ENCODE results near the gene SPINK4. TPM values are rescaled to one million over a fixed set of nuclear protein-coding genes. Genes with fewer than 3 reads are reported as not detected.

SPINK4 gene
- total RNA-seq, 1 donor from 2014 or later = not detected

DNA sequence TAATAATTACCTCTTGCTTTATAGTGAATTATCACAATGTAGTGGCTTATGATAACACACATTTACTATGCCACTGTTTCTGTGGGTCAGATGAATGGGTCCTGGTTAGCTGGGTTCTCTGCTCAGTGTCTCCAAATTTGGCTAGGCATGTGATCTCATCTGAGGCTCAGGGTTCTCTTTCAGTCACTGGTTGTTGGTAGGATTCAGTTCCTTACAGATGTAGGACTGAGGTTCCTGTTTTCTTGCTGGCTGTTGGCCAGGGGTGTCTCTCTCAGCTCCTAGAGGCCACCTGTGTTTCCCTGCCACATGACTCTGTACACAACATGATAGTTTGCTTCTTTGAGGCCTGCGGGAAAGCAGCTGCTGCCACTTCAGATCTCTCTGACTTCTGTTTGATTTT lies 57.5 kb downstream of the SPINK4 start:
- Mint-ChIP-seq H3K27ac (ENCODE audit: unreplicated experiment) (peak overlapping the region; percentile 1), H3K4me3 (ENCODE audit: unreplicated experiment) (no peak overlapping the region), H3K4me1 (ENCODE audit: unreplicated experiment) (peaks cover 28% of the 10 kb centered on the region), H3K36me3 (ENCODE audit: unreplicated experiment) (peaks cover 51% of the 10 kb centered on the region), H3K27me3 (ENCODE audit: unreplicated experiment) (no peaks in the 10 kb centered on the region), H3K9me3 (ENCODE audit: unreplicated experiment) (no peaks in the 10 kb centered on the region)
- TF ChIP-seq, protein P1, sequence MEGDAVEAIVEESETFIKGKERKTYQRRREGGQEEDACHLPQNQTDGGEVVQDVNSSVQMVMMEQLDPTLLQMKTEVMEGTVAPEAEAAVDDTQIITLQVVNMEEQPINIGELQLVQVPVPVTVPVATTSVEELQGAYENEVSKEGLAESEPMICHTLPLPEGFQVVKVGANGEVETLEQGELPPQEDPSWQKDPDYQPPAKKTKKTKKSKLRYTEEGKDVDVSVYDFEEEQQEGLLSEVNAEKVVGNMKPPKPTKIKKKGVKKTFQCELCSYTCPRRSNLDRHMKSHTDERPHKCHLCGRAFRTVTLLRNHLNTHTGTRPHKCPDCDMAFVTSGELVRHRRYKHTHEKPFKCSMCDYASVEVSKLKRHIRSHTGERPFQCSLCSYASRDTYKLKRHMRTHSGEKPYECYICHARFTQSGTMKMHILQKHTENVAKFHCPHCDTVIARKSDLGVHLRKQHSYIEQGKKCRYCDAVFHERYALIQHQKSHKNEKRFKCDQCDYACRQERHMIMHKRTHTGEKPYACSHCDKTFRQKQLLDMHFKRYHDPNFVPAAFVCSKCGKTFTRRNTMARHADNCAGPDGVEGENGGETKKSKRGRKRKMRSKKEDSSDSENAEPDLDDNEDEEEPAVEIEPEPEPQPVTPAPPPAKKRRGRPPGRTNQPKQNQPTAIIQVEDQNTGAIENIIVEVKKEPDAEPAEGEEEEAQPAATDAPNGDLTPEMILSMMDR (IDR thresholded peaks at IDR 0.05) = no peak
- DNase-seq (ENCODE audit: extremely low spot score, unreplicated experiment) = peak; percentile 25

Other genes starting within 250 kb of the SPINK4 start
- 29.8 and 31.8 TPM in 2 replicates for gene APTX, start 238.5 kb upstream of the SPINK4 start, total RNA-seq
- gene DNAJA1, start 214.9 kb upstream of the SPINK4 start, total RNA-seq = 132 and 139 TPM in 2 replicates
- gene SMU1, start 163.5 kb upstream of the SPINK4 start, total RNA-seq = 22.4 and 23.0 TPM in 2 replicates
- gene B4GALT1, start 72.8 kb upstream of the SPINK4 start, total RNA-seq = 39.1 and 40.9 TPM in 2 replicates
- gene BAG1, start 24.5 kb downstream of the SPINK4 start, total RNA-seq = 64.5 and 73.9 TPM in 2 replicates
- 63.7 and 64.4 TPM in 2 replicates for gene CHMP5, start 24.9 kb downstream of the SPINK4 start, total RNA-seq
- 36.1 and 39.9 TPM in 2 replicates for gene NFX1, start 50.3 kb downstream of the SPINK4 start, total RNA-seq
- gene AQP7, start 162.4 kb downstream of the SPINK4 start, total RNA-seq = 0.68 TPM in 1 of 2 replicates, not detected in the other
- 0.86 and 1.1 TPM in 2 replicates for gene AQP3, start 207.4 kb downstream of the SPINK4 start, total RNA-seq
- gene NOL6, start 233.8 kb downstream of the SPINK4 start, total RNA-seq = 34.3 and 34.4 TPM in 2 replicates

Measured in osteocyte (in vitro differentiated cells).